Omental fat pad (tissue), 4 donors: Measurements from ENCODE around the gene SAP130. TPM values are rescaled to one million over a fixed set of nuclear protein-coding genes. Genes with fewer than 3 reads are reported as not detected.

Experiments used
- ATAC-seq: fragments of 150-250 bp; one replicate; pipeline ENCODE4 v1.9.1; 2016; ENCODE audit warnings: mild to moderate bottlenecking, moderate library complexity; ENCODE audit not compliant: low FRiP score
- DNase-seq: peaks from one replicate; pipeline ENCODE4 v3.0.0-alpha.2; 2019; ENCODE audit warnings: low spot score
- CTCF ChIP-seq, 3 donors: fragments of 450-650 bp; IDR thresholded peaks; one replicate each; pipeline ENCODE4 v1.5.1; 2016 to 2017; ENCODE audit warnings: antibody characterized with exemption in 3 of 3, mild to moderate bottlenecking in 3 of 3, moderate library complexity in 2 of 3
- total RNA-seq, 4 donors: library from RNA; depleted of rRNA; stranded (reverse); fragments of >200 nt; gene quantifications; one replicate each; pipeline ENCODE4 v1.1.0, GENCODE V29; 2016

The SAP130 gene
- total RNA-seq, 4 donors from 2014 or later, result 5.3 to 14.7 (median 11.6) TPM

GRCh38 chr2:128039535-128039934 is 11.7 kb upstream of the SAP130 start:
- no peak for TF ChIP-seq CTCF (IDR thresholded peaks at IDR 0.05)
- DNase-seq (no peak), ATAC-seq (no peak)

GRCh38 chr2:128038411-128038810 is 10.6 kb upstream of the SAP130 start:
- ATAC-seq (no peak), DNase-seq (no peak)
- no peak for TF ChIP-seq CTCF (IDR thresholded peaks at IDR 0.05)

- DNase-seq (no peak), ATAC-seq (no peak)
- no peak for TF ChIP-seq CTCF (IDR thresholded peaks at IDR 0.05)
Observed at GRCh38 chr2:128037649-128038048, 9.8 kb upstream of the SAP130 start.

GRCh38 chr2:128036748-128037607 is 9.1 kb upstream of the SAP130 start:
- no peak for ATAC-seq
- TF ChIP-seq CTCF (IDR thresholded peaks at IDR 0.05), result no peak
- no peak for DNase-seq

- no peak for ATAC-seq
- no peak for DNase-seq
- no peak for TF ChIP-seq CTCF (IDR thresholded peaks at IDR 0.05)
Observed at GRCh38 chr2:128032092-128032491, 4.2 kb upstream of the SAP130 start.

- no peak for ATAC-seq
- no peak for TF ChIP-seq CTCF (IDR thresholded peaks at IDR 0.05)
- no peak for DNase-seq
Observed at GRCh38 chr2:128028668-128029054, 802 bp upstream of the SAP130 start.

GRCh38 chr2:128027278-128027800 is 520 bp downstream of the SAP130 start:
- DNase-seq (peak; percentile 93), ATAC-seq (peak; percentile 96)
- TF ChIP-seq CTCF (IDR thresholded peaks at IDR 0.05), result no peak
